NB4 (cell line): ENCODE data around the gene MICALL1.

Experiments
- DNase-seq: peaks from one replicate; pipeline ENCODE4 v3.0.0; 2010; ENCODE audit warnings: low read depth
- H3K4me3 ChIP-seq: one replicate; pipeline ENCODE4 v1.5.1; 2011; ENCODE audit warnings: mild to moderate bottlenecking, low read depth, low read length, moderate library complexity
- MYC ChIP-seq: IDR thresholded peaks from 2 replicates; pipeline ENCODE4 v1.6.1; 2011; ENCODE audit warnings: low read depth, low read length
- POLR2A ChIP-seq: IDR thresholded peaks from 2 replicates; pipeline ENCODE4 v1.6.1; 2011; ENCODE audit warnings: mild to moderate bottlenecking; ENCODE audit not compliant: insufficient read length; ENCODE audit errors: extremely low read depth
- TF ChIP-seq, protein P1 (sequence below): IDR thresholded peaks from one replicate; pipeline ENCODE4 v1.5.1; 2012; ENCODE audit warnings: low read depth, low read length
- TF ChIP-seq, protein P2 (sequence below): IDR thresholded peaks from 2 replicates; pipeline ENCODE4 v1.6.1; 2011; ENCODE audit warnings: low read depth, low read length

Gene MICALL1

DNA sequence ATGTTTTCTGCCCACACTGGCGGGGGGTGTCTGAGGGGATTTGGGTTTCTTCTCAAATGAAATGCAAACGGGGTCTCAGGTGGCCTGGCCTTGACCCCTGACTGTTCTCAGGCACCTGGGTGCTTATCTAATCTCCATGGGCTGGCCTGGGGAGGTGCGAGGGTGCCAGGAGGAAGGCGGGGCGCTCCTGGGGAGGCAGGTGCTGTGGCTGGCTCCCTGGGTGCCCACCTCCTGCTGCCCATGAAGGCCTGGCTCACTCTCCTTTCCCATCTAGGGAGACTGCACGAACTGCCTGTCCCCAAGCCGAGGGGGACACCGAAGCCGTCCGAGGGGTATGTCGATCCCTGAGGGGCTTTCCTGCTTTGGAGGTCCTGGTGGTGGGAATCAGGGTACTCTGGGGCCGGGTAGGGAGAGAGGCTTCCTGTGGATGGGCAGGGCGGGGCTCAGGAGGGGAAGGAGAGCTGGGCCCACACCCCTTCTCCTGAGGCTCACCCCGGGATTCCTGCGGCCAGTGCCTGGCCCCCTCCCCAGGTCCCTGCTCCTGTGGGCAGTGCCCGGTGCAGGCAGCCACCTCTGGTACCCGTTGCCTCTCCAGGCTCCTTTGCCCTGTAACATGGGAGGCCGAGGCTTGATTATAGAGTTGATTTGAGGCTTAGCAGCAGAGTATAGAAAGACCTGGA, 18.4 kb downstream of the MICALL1 start:
- DNase-seq: no peak
- TF ChIP-seq, protein P1, sequence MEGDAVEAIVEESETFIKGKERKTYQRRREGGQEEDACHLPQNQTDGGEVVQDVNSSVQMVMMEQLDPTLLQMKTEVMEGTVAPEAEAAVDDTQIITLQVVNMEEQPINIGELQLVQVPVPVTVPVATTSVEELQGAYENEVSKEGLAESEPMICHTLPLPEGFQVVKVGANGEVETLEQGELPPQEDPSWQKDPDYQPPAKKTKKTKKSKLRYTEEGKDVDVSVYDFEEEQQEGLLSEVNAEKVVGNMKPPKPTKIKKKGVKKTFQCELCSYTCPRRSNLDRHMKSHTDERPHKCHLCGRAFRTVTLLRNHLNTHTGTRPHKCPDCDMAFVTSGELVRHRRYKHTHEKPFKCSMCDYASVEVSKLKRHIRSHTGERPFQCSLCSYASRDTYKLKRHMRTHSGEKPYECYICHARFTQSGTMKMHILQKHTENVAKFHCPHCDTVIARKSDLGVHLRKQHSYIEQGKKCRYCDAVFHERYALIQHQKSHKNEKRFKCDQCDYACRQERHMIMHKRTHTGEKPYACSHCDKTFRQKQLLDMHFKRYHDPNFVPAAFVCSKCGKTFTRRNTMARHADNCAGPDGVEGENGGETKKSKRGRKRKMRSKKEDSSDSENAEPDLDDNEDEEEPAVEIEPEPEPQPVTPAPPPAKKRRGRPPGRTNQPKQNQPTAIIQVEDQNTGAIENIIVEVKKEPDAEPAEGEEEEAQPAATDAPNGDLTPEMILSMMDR: no peak
- no peak for TF ChIP-seq POLR2A

DNA sequence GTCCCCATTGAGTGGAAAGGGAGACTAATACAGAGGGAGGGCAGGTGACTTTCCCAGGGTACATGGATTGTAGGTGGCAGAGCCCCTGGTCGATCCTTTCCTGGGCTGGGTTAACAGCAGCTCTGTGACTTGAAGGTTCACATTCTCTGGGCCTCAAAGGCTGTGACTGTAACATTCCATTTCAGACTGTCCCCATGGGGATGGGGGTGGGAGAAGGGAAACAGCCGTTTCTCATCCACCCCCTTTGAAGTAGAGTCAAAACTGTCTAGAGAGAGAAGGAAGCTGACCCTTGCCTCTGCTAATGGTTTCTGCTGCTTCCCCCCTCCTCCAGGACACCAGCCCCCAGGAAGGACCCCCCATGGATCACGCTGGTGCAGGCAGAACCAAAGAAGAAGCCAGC, 19.2 kb downstream of the MICALL1 start:
- no peak overlapping the region for H3K4me3 ChIP-seq
- TF ChIP-seq POLR2A (no peak), MYC (no peak)
- TF ChIP-seq, protein P1: no peak
- TF ChIP-seq, protein P2, sequence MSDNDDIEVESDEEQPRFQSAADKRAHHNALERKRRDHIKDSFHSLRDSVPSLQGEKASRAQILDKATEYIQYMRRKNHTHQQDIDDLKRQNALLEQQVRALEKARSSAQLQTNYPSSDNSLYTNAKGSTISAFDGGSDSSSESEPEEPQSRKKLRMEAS: no peak
- no peak for DNase-seq

More for the DNA sequence above, 18.4 kb downstream of the MICALL1 start:
- no peak overlapping the region for H3K4me3 ChIP-seq

DNA sequence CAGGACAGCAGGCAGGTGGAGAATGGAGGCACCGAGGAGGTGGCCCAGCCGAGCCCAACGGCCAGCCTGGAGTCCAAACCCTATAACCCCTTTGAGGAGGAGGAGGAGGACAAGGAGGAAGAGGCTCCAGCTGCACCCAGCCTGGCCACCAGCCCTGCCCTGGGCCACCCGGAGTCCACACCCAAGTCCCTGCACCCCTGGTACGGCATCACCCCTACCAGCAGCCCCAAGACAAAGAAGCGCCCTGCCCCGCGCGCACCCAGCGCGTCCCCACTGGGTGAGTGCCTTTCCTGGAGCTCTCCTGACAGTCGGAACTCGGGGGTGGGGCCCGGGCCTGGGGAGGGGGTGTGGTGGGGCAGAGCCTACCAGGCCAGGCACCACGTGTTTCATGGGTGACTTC, 19.7 kb downstream of the MICALL1 start:
- TF ChIP-seq MYC (no peak), POLR2A (no peak)
- TF ChIP-seq, protein P1: no peak
- TF ChIP-seq, protein P2: no peak

DNA sequence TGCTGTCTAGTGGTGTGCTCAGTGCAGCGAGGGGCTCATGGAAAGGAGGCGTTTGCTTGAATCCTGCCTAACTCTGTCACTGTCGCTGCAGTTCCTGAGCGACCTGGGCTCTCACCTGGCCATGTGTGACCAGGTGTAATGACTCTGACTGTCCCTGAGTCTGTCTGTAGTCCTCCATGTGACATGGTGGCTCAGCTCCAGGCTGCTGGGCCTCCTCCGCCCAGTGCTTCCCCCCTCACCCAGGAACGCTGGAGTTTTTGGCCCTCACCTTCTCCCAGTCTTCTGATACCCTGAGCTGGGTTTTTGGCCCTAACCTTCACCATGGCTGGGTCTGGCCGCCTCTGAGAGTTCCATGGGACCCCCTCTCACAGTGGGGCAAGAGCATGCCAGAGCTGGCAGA, 20.3 kb downstream of the MICALL1 start:
- H3K4me3 ChIP-seq: no peak overlapping the region
- DNase-seq: no peak
- TF ChIP-seq, protein P1: no peak
- no peak for TF ChIP-seq POLR2A
- TF ChIP-seq MYC: no peak
- TF ChIP-seq, protein P2: no peak

More for the DNA sequence above, 19.7 kb downstream of the MICALL1 start:
- DNase-seq: no peak
- H3K4me3 ChIP-seq: no peak overlapping the region

DNA sequence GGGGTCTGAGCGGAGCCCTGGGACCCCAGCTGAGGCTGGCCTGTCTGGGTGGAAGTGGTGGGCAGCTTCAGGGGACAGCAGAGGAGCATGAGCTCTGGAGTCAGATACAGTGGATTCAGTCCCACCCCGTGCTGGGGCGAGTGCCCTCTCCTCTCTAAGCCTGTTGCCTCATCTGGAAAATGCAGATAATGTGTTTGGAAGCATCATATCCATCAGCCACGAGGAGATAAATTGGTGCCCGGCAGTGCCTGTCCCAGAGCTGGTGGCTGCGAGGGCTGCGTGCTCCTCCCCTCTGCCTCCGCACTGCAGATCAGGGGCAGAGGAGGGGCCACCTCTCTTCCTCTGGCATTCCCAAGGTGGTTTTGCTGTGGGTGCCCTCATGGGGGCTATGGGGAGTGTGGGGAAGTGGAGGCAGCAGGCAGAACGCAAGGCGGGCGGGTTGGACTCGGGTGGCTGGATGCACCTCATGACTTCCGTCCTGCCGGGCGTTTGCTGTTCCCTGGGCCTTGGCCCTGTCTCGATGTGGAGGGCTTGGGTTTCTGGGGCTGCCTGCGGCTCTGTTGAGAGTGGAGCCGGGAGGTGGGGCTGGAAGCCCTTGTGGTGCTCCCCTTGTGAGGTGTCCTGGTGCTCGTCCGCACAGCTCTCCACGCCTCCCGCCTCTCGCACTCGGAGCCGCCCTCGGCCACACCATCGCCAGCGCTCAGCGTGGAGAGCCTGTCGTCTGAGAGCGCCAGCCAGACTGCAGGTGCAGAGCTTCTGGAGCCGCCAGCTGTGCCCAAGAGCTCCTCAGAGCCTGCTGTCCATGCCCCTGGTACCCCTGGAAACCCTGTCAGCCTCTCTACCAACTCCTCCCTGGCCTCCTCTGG, 20.9 kb downstream of the MICALL1 start:
- no peak for DNase-seq
- no peak overlapping the region for H3K4me3 ChIP-seq

More for the DNA sequence above, 20.9 kb downstream of the MICALL1 start:
- no peak for TF ChIP-seq POLR2A
- no peak for TF ChIP-seq MYC
- TF ChIP-seq, protein P2: no peak
- TF ChIP-seq, protein P1: no peak
